Left ventricle myocardium inferior (tissue), 1 donor: Measurements from ENCODE around the gene HEXIM2. TPM values are rescaled to one million over a fixed set of nuclear protein-coding genes. Genes with fewer than 3 reads are reported as not detected.

Experiments
- DNase-seq: peaks from one replicate; pipeline ENCODE4 v3.0.0-alpha.2; 2020
- H3K27ac ChIP-seq: fragments of 200-600 bp; replicated peaks from 2 replicates; pipeline ENCODE4 v1.8.0; 2021
- H3K27me3 ChIP-seq: fragments of 200-600 bp; 2 replicates; pipeline ENCODE4 v1.8.0; 2021; ENCODE audit warnings: low read depth
- H3K36me3 ChIP-seq: fragments of 200-600 bp; 2 replicates; pipeline ENCODE4 v1.8.0; 2021
- H3K4me1 ChIP-seq: fragments of 200-600 bp; 2 replicates; pipeline ENCODE4 v1.8.0; 2021
- H3K4me3 ChIP-seq: fragments of 200-600 bp; 2 replicates; pipeline ENCODE4 v1.8.0; 2021; ENCODE audit warnings: mild to moderate bottlenecking, moderate library complexity
- H3K9me3 ChIP-seq: fragments of 200-600 bp; replicated peaks from 2 replicates; pipeline ENCODE4 v1.8.0; 2021
- CTCF ChIP-seq: fragments of 200-600 bp; IDR thresholded peaks from 2 replicates; pipeline ENCODE4 v1.8.0; 2021; ENCODE audit warnings: antibody characterized with exemption, mild to moderate bottlenecking, borderline replicate concordance
- intact Hi-C: fragments of 100-400 bp; cut with micrococcal nuclease; formaldehyde crosslinking; loops from one replicate; pipeline ENCODE4 v1.11.0; 2022
- long read RNA-seq: library from polyadenylated mRNA; unstranded; transcript quantifications from one replicate; pipeline ENCODE4 v2.0.0, GENCODE V29; 2021
- total RNA-seq: library from RNA; stranded (reverse); fragmentation: NEBNext Ultra II Directional; extraction: Animal tissue kit (Norgen Biotek cat#: 25700); gene quantifications from one replicate; pipeline ENCODE4 v1.2.1, GENCODE V29; 2021
- donor health status: DM: no; HTN: yes; CAD: no; lungs with severe emphysema.

HEXIM2 gene
- 7.0 TPM for total RNA-seq
- long read RNA-seq, partial matches to known transcripts = 2 of 10 reads
- long read RNA-seq, other reads (novel, unspliced or antisense) = 2 of 10 reads

- Histone ChIP-seq H3K4me3 (peak within 1 kb of the TSS; percentile 89), H3K36me3 (no peaks in the 10 kb centered on the region), H3K9me3 (no peaks in the 10 kb centered on the region), H3K4me1 (peaks cover 59% of the 10 kb centered on the region), H3K27ac (peak within 1 kb of the TSS; percentile 100), H3K27me3 (no peaks in the 10 kb centered on the region)
- TF ChIP-seq CTCF = no peak
- DNase-seq = peak; percentile 98
- intact Hi-C loops = no loop called here
Observed at GRCh38 chr17:45161288-45162024, at the start of gene HEXIM2. HEXIM2 (plus strand) TSS chr17:45161875; CDS start chr17:45162794, 919 bp downstream.

GRCh38 chr17:45112559-45113423 is 48.9 kb upstream of the HEXIM2 start:
- DNase-seq = no peak
- intact Hi-C loops = no loop called here
- peak overlapping the region; percentile 95 for H3K27ac ChIP-seq
- H3K4me3 ChIP-seq = no peak overlapping the region
- H3K9me3 ChIP-seq = no peaks in the 10 kb centered on the region
- no peaks in the 10 kb centered on the region for H3K27me3 ChIP-seq
- no peak for TF ChIP-seq CTCF
- H3K36me3 ChIP-seq = peaks cover 57% of the 10 kb centered on the region
- peaks cover 51% of the 10 kb centered on the region for H3K4me1 ChIP-seq

GRCh38 chr17:45113424-45113754 is 48.3 kb upstream of the HEXIM2 start:
- no peak overlapping the region for H3K4me3 ChIP-seq
- no peak for DNase-seq
- peak overlapping the region; percentile 95 for H3K27ac ChIP-seq
- H3K36me3 ChIP-seq = peaks cover 59% of the 10 kb centered on the region
- no peak for TF ChIP-seq CTCF
- peaks cover 45% of the 10 kb centered on the region for H3K4me1 ChIP-seq
- intact Hi-C loops = no loop called here
- no peaks in the 10 kb centered on the region for H3K27me3 ChIP-seq
- H3K9me3 ChIP-seq = no peaks in the 10 kb centered on the region

GRCh38 chr17:45114117-45114932 is 47.4 kb upstream of the HEXIM2 start:
- Histone ChIP-seq H3K4me3 (no peak overlapping the region), H3K9me3 (no peaks in the 10 kb centered on the region), H3K36me3 (peaks cover 69% of the 10 kb centered on the region), H3K4me1 (peaks cover 36% of the 10 kb centered on the region), H3K27ac (no peak overlapping the region), H3K27me3 (no peaks in the 10 kb centered on the region)
- intact Hi-C loops = no loop called here
- DNase-seq = no peak
- TF ChIP-seq CTCF = no peak

- no peaks in the 10 kb centered on the region for H3K9me3 ChIP-seq
- H3K27me3 ChIP-seq = no peaks in the 10 kb centered on the region
- no peak overlapping the region for H3K27ac ChIP-seq
- peaks cover 76% of the 10 kb centered on the region for H3K36me3 ChIP-seq
- intact Hi-C loops = no loop called here
- no peak for TF ChIP-seq CTCF
- H3K4me3 ChIP-seq = no peak overlapping the region
- DNase-seq = no peak
- peaks cover 28% of the 10 kb centered on the region for H3K4me1 ChIP-seq
Observed at GRCh38 chr17:45115015-45115625, 46.6 kb upstream of the HEXIM2 start.
